Choroid plexus epithelial cell (primary cell): Measurements from ENCODE around the gene ODC1.

Experiments used
- DNase-seq: peaks from one replicate; pipeline ENCODE4 v3.0.0-alpha.2; 2010; ENCODE audit warnings: low read depth
- H3K4me3 ChIP-seq: 2 replicates; pipeline ENCODE4 v1.5.1; 2011; ENCODE audit warnings: low read depth, mild to moderate bottlenecking, control low read depth, low read length, moderate library complexity
- TF ChIP-seq, protein P1 (sequence below): conservative IDR thresholded peaks from 2 replicates; pipeline ENCODE4 v1.5.1; 2011; ENCODE audit warnings: low read depth, mild to moderate bottlenecking, control low read depth, inconsistent platforms, low read length, moderate library complexity

Gene ODC1

DNA sequence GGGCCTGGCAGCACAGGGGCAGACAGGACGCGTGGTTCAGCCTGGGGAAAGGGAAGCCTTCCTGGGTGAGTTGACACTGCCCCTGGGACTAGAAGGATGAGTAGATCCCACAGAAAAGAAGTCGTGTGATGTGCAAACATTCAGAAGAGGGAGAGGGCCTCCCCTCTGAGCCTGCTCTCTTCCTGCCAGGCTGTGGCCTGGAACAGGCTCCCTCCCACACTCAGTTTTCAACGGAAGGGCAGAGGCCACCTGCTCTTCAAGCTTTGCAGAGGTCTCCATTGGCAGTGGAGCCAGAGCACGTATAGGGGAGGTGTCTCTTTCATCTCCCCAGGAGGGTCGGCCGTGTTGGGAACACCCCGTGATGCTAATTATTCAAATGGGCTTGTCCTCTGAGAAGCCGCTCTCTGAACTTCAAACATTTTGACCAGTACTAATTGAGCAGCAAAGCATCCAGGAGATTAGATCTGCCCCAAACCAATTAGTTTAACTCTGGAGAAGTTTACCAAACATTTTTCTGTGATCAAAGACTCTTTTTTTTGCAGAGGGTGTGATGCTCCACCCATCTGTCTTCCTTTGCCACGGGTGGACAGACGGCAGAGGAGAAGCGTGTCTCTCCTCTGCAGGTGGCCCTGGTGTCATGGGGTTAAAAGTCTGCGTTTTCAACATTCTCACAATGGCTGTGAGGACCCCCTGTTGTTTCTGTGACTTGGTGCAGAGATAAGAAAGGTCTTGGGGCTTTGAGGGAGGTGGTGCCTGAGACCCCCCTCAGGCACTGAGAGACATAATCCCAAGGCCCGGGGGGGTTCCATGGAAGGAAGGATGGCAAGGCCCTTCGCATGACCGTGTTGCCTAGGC lies 29.5 kb upstream of the ODC1 start:
- TF ChIP-seq, protein P1, sequence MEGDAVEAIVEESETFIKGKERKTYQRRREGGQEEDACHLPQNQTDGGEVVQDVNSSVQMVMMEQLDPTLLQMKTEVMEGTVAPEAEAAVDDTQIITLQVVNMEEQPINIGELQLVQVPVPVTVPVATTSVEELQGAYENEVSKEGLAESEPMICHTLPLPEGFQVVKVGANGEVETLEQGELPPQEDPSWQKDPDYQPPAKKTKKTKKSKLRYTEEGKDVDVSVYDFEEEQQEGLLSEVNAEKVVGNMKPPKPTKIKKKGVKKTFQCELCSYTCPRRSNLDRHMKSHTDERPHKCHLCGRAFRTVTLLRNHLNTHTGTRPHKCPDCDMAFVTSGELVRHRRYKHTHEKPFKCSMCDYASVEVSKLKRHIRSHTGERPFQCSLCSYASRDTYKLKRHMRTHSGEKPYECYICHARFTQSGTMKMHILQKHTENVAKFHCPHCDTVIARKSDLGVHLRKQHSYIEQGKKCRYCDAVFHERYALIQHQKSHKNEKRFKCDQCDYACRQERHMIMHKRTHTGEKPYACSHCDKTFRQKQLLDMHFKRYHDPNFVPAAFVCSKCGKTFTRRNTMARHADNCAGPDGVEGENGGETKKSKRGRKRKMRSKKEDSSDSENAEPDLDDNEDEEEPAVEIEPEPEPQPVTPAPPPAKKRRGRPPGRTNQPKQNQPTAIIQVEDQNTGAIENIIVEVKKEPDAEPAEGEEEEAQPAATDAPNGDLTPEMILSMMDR: no peak
- DNase-seq: peak; percentile 9
- no peak overlapping the region for H3K4me3 ChIP-seq

DNA sequence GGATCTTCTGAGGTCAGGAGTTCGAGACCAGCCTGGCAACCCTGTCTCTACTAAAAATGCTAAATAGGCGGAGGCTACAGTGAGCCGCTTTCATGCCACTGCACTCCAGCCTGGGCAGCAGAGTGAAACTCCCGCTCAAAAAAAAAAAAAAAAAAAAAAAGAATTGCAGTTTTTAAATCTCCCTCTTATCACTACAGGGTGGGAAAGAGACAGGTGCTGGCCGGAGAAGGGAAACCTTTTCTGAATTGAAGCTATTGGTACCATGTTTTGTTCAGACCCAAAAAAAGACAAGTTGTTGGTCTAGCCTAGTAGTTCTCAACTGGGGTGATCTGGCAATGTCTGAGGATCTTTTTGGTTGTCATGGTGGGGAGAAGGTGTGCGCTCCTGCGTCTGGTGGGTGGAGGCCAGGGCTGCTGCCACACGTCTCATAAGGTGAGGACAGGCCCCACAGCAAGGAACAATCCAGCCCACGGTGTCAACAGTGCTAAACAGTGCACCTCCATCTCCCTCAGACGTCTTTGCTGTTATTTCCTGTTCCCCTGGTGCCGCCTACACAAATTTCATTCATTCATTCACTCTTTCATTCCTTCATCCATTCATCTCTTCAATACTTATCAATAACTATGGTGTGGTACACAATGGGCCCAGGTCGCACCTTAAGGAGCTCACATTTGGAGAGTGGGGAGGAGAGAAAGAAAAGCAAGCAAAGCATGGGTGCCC lies 28.8 kb upstream of the ODC1 start:
- TF ChIP-seq, protein P1: no peak
- no peak for DNase-seq
- no peak overlapping the region for H3K4me3 ChIP-seq

DNA sequence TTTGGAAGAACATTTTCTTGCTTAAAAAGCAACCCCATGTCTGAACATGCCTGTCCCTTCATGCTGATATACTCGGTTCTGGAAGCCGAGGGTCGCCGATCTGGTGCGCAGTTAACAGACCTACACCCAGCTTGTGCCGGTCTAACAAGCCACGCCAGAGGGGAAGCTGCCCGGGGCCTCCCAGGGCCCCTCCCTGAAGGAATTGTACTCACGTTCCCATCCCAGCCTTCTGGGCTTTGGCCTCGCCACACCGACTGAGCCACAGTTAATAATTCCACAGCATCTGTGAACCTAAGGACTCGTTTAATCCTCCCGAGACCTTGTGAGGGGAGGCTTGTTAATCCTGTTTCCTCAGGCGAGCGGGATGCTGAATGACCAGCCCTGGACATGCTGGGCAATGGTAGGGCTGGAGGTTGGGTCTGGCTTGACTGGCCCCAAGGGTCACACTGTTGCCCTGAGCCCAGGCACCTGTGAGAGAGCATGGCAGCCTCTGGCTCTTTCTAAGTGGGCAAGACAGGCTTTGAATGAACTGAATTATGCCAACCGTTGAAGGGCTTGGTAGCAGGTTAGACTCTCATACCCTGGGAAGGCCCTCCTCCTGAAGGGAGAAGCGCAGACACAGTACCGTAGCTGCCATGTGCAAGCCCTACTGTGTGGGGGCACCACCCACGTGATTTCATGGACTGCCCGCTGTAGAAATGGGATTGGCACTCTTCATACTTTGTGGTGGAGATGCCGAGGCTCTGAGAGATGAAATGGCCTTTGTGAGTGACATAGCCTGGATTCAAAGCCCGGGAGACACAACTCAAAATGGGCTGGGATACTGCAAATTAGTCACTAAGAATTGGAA lies 27.9 kb upstream of the ODC1 start:
- TF ChIP-seq, protein P1: no peak
- H3K4me3 ChIP-seq: no peak overlapping the region
- no peak for DNase-seq

DNA sequence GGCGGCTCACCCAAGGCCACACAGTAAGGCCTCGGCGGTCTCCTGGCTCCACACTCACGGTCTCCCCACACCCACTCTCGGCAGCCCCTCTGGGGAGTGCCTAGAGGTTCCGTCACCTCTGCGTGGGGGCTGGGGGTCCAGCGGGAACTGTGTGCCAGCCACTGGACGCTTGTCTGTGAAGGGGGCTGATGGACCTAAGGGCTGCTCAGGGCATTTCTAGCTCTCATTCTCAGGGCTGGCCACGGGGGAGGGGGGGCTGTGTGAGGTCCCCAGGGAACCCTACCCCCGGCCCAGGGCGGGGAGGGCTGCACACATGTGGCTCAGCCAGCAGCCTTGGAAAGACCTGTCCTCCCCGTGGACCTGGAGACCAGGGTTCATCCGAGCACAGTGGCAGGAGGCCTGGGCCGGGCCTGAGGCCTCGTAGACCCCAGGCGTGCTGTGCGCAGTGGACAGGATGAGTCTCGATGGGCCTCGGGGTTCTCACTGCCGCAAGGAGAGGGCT lies 27.1 kb upstream of the ODC1 start:
- TF ChIP-seq, protein P1: no peak
- no peak overlapping the region for H3K4me3 ChIP-seq
- no peak for DNase-seq

DNA sequence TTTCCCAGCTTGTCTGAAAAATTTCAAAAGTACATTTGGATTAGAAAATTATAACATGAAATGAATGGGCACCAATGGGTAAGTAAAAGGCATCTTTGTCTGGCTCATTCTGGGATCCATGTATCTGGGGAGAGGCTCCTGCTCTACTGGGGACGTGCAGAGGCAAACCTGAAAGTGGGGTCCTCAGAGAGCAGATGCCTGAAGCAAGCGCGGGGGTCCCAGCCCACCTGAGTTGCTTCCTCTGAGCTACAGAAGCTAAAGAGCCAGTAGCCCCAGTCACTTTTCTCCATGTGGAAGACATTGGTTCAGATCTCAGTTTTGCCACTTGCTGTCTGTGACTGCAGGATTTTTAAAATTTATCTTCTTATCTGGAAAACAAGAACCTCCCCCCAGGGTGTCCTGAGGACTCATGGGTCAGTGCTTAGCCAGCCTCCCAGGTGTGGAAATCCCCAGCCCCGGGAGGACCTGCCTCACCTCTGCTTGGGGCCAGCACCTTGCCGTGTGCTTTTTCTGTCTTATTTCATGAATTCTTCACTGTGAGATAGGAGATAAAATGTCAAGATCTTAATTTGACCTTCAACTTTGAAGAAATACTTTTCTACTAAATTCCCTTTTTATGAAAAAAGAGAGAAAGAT lies 25.1 kb upstream of the ODC1 start:
- DNase-seq: no peak
- TF ChIP-seq, protein P1: no peak
- no peak overlapping the region for H3K4me3 ChIP-seq

DNA sequence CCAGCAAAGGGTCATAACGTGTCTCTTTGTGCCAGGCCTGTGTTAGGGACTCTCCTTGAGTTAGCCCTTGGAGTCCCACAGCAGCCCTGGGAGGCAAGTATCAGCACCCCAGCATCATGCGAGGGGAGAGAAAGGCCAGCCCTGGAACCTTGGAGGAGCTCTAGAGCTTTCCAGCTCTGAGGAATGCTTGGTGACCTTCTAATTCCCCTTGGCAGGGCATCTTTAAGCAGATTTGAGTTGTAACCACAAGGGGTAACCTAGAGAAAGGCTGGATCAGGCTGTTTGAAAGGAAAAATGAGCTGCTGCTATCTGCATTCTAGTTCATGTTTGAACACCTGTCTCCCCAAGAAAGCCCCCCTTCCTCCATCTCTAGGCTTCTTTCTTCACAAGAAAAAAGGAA lies 23.8 kb upstream of the ODC1 start:
- TF ChIP-seq, protein P1: no peak
- H3K4me3 ChIP-seq: no peak overlapping the region
- no peak for DNase-seq
